ENCODE results near the gene HOXA13.

The HOXA13 gene

GRCh38 chr7:27159266-27160144, 40.4 kb downstream of the HOXA13 start:
- DNase-seq (ENCODE audit: low read depth in 3 of 3, low spot score in 1 of 3): no peak

- DNase-seq (ENCODE audit: low read depth in 3 of 3, low spot score in 1 of 3): no peak
Measured at GRCh38 chr7:27158436-27159265, 41.2 kb downstream of the HOXA13 start.

DNA sequence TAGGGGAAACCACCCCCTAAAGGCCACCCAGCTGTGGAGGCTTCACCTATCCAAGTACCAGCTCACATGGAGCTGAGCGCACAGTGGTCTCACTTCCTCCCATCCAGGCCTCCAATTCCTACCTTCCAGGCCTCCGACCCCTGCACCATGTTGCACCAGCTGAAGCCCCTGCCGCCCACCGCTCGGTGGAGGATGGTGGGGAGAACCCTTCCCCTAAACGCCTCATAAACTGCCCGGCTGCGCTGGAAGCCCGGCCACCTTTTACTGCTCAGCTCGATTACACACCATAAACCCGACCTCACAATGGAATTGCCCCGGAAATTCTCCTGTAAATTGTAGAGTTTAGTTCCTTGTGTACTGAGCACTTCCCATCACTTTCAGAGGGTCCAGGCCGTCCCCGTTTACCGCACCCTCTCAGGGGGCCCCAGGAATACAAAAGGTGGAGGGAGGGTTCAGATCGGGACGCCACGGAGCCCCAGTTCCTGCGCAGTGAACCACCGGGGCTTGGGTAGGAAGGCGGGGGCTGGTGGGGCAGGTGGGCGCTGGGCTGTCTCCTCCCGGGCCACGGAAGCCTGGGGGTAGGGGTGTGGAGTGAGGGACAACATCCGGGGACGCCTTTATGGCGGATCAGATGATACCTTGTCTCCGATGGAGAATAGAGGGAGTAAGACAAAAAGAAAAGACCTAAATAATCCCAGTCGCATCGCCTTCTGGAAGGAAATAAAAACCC, 42.0 kb downstream of the HOXA13 start:
- DNase-seq (ENCODE audit: low read depth in 3 of 3, low spot score in 1 of 3): no peak

DNA sequence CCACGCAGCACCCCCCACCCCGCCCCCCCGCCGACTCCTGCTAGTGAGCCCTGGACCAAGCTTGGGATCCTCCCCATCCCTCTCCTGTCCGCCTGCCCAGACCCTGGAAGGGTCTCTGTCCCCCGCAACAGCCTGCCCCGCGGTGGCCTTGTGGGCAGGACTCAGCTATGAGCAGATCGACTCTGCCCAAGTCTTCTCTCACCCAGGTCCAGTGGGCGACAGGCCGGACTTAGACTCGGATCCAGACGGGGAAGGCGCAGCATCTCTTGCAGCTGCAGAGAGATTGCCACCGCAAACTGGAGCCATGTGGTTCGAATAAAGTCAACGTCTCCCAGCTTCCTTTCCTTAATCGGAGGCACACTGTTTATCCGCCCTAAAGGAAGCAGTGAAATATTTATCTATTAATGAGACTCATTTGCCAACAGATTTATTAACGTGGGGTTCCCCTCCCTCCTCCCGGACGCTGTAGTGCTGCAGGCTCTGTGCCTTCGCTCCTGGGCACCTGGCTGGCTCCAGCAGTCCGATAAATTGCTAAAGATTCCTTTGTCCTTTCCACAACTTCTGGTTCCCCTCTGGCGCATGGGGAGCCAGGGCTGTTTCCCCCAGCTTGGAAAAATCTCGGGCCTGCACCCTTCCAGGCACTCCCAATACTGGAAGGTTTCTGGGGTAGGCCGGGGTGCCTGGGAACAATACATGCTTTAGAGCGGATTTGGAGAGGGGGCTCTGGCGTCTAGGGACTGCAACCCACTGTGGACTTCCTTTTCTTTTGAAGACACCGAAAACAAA, 42.8 kb downstream of the HOXA13 start:
- no peak for DNase-seq (ENCODE audit: low read depth in 3 of 3, low spot score in 1 of 3)

DNA sequence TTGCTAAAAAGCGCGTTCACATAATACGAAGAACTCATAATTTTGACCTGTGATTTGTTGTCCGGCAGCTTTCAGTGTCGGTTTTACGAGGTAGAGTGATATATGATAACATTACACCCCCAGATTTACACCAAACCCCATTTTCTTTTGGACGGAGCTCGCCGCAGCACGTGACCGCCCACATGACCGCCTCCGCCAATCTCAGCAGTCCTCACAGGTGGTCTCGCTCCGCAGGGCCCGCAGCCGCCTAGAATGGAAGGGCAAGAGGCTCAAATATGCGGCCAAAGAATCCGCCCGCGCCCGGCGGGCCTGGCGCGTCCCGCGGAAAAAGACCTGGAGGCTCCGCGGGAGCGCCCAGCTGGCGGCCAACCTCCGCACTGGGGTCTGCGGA, 43.4 kb downstream of the HOXA13 start, which contains the start of gene HOXA7:
Gene HOXA7, minus strand, starts transcription at position 168 of the 391 bp plus-strand sequence. Its CDS starts 130 bp downstream, at position 38.
- no peak for DNase-seq (ENCODE audit: low read depth in 3 of 3, low spot score in 1 of 3)

- no peak for DNase-seq (ENCODE audit: low read depth in 3 of 3, low spot score in 1 of 3)
Measured at GRCh38 chr7:27155816-27156507, 43.9 kb downstream of the HOXA13 start.

GRCh38 chr7:27154901-27155815, 44.7 kb downstream of the HOXA13 start:
- peak in 1 of 3 donors; percentile 31 for DNase-seq (ENCODE audit: low read depth in 3 of 3, low spot score in 1 of 3)

- DNase-seq (ENCODE audit: low read depth in 3 of 3, low spot score in 1 of 3): no peak
Measured at GRCh38 chr7:27154369-27154768, 45.5 kb downstream of the HOXA13 start.

GRCh38 chr7:27153526-27153925, 46.4 kb downstream of the HOXA13 start:
- no peak for DNase-seq (ENCODE audit: low read depth in 3 of 3, low spot score in 1 of 3)

DNA sequence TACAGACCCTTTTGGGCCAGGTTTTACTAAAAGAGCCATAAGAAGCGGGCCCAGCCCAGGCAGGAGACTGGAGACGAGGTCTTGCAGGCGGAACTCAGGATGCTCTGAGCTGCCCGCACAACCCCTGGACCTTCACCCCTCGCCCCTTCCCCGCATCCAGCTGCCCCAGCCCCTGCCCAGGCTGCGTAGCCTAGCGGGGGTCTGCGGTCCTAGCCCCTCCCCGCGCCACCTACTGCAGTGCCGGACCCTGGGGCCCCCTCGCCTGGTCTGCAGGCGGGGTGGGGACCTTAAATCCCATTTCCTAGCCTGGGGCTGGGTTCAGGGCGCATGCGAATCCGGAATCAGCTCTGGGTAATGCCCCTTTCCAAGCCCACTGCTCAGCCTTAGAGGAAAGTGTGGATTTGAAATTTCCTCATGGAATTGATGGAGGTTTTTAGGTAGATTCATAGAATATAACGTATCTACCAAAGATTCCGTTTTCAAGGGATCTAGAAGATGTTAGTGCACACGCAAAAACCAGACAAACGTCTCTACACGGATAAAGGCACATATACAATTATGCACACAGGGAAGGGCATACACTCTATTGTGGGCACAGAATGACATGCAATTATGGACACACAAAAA, 47.0 kb downstream of the HOXA13 start:
- DNase-seq (ENCODE audit: low read depth in 3 of 3, low spot score in 1 of 3): no peak

GRCh38 chr7:27151931-27152815, 47.7 kb downstream of the HOXA13 start, which contains the start of gene HOXA3:
HOXA3 (minus strand) TSS chr7:27152583; CDS start chr7:27110640, 41,943 bp downstream.
- DNase-seq (ENCODE audit: low read depth in 3 of 3, low spot score in 1 of 3): no peak

DNA sequence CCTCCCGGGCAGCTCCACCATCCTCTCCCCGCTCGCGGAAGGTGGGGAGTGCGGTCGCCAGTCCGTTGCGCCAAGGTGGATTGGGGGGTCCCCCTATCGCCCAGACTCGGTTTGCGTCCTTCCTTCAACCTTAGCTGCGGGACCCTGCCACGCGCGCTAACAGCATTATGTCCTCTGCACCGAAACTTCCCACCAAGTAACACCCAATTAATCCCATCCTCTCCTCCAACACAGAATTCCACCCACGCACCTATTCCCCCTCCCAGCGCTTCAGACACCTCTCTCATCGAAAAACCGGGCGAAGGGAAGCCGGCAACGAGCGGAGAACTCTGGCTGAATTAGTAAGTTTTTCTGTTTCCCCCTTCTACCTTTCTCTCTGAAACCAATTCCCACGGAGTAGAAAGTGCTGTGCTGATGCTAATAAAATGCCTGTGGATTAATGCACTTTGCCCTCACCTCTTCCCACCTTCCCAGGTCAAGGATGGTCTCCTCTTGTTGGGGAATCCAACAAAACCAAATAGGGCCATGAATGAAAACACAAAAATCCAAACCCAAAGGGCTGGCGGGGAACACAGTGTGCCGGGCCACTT, 48.5 kb downstream of the HOXA13 start:
- no peak for DNase-seq (ENCODE audit: low read depth in 3 of 3, low spot score in 1 of 3)

DNA sequence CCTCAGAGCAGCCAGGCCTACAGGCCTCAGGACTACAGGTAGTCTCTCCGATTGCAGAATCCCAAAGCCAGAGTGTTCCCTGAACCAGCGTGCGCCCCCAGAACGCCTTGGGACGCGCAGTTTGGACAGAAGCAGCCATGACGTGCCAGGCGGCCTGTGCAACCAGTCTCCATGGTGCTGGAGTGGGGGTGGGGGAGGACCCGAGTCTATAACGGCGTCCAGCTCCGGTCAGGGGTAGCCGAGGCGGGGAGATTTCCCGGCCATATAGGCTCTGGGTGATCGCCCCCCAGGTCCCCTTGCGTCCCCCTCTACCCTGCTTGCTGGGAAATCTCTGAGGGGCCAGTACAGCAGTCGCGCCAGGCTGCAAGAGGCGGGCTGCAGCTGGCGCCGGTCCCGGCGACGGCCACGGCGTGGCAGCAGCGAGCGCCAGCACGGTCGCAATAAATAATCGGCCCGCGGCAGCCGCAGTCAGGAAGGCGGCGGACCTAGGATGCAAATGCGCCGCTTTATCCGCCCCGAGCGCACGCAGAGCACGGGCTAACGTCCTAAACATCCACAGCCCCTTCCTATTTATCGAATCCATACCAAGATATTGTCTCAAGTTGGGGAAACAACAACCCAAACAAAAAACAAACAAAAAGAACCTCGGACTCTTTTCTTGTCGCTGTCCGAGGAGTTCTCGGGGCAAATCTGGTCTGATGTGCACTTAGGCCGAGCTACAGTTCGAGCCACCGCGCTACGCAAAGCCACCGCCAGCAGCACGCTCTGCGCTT, 49.1 kb downstream of the HOXA13 start:
- peak in 1 of 3 donors; percentile 56 for DNase-seq (ENCODE audit: low read depth in 3 of 3, low spot score in 1 of 3)

GRCh38 chr7:27149842-27150567, 49.9 kb downstream of the HOXA13 start:
- DNase-seq (ENCODE audit: low read depth in 3 of 3, low spot score in 1 of 3): no peak
